Thyroid gland (tissue), 4 donors: ENCODE results near the gene PPARG. TPM values are rescaled to one million over a fixed set of nuclear protein-coding genes. Genes with fewer than 3 reads are reported as not detected.

Experiments used
- DNase-seq, 2 donors: peaks; one replicate each; pipeline ENCODE4 v3.0.0-alpha.2; 2019
- H3K27ac ChIP-seq, 3 donors: fragments of 200-600 bp; sonication (generic); 1 replicate in 2 of 3; 2 replicates in 1 of 3; pipeline ENCODE4 v1.5.1; 2016 to 2019; ENCODE audit warnings: mild to moderate bottlenecking in 1 of 3, moderate library complexity in 1 of 3
- H3K27me3 ChIP-seq: fragments of 200-600 bp; sonication (generic); one replicate; pipeline ENCODE4 v1.5.1; 2019
- H3K36me3 ChIP-seq, 2 donors: fragments of 200-600 bp; sonication (generic); one replicate each; pipeline ENCODE4 v1.5.1; 2016 to 2019
- H3K4me1 ChIP-seq, 2 donors: fragments of 200-600 bp; sonication (generic); one replicate each; pipeline ENCODE4 v1.5.1; 2017 to 2019
- H3K4me3 ChIP-seq, 3 donors: fragments of 200-600 bp; sonication (generic); replicated peaks in 1 of 3; 1 replicate in 2 of 3; 2 replicates in 1 of 3; pipeline ENCODE4 v1.5.1; 2016; ENCODE audit warnings: mild to moderate bottlenecking in 1 of 3
- H3K9me3 ChIP-seq: fragments of 200-600 bp; sonication (generic); one replicate; pipeline ENCODE4 v1.5.1; 2017
- CTCF ChIP-seq, 6 experiments: fragments of 200-600 bp in 3 of 6; fragments of 450-650 bp in 3 of 6; sonication (generic) in 3 of 6; IDR thresholded peaks; one replicate each; pipeline ENCODE4 v1.5.1; 2016 to 2019; ENCODE audit warnings: antibody characterized with exemption in 6 of 6, mild to moderate bottlenecking in 2 of 6, inconsistent platforms in 1 of 6, moderate library complexity in 1 of 6
- POLR2A ChIP-seq, 2 donors: fragments of 450-650 bp; IDR thresholded peaks; one replicate each; pipeline ENCODE4 v1.6.1; 2017; ENCODE audit warnings: antibody characterized with exemption in 2 of 2, mild to moderate bottlenecking in 2 of 2, moderate library complexity in 1 of 2
- WGBS, 2 donors: methylation state at CpG; one replicate each; pipeline ENCODE4 v1.1.5; 2017; 5-methylcytosine and 5-hydroxymethylcytosine counted together
- intact Hi-C: fragments of 100-400 bp; cut with DNase I; formaldehyde crosslinking; loops from one replicate; pipeline ENCODE4 v1.15.1; 2023
- total RNA-seq, 4 donors: library from RNA; depleted of rRNA; stranded (reverse); fragments of >200 nt; gene quantifications; one replicate each; pipeline ENCODE4 v1.2.3, GENCODE V29; 2016

PPARG gene
- total RNA-seq, 4 donors from 2014 or later: 20.0 to 27.3 (median 23.7) TPM

- no peak for DNase-seq
- H3K4me3 ChIP-seq: no peak overlapping the region
- no peaks in the 10 kb centered on the region for H3K9me3 ChIP-seq
- TF ChIP-seq CTCF (IDR thresholded peaks at IDR 0.05) (no peak), POLR2A (IDR thresholded peaks at IDR 0.05) (no peak)
- intact Hi-C loops: no loop called here
- no peak overlapping the region for H3K27ac ChIP-seq
- no peaks in the 10 kb centered on the region for H3K36me3 ChIP-seq
- 92 to 94% methylated on average over 3 of the region's 3 CpGs for WGBS, 2 donors
- H3K27me3 ChIP-seq: no peaks in the 10 kb centered on the region
- H3K4me1 ChIP-seq: peaks cover 10% of the 10 kb centered on the region in 2 donors
Measured at GRCh38 chr3:12357456-12357855, 68.6 kb downstream of the PPARG start.

DNA sequence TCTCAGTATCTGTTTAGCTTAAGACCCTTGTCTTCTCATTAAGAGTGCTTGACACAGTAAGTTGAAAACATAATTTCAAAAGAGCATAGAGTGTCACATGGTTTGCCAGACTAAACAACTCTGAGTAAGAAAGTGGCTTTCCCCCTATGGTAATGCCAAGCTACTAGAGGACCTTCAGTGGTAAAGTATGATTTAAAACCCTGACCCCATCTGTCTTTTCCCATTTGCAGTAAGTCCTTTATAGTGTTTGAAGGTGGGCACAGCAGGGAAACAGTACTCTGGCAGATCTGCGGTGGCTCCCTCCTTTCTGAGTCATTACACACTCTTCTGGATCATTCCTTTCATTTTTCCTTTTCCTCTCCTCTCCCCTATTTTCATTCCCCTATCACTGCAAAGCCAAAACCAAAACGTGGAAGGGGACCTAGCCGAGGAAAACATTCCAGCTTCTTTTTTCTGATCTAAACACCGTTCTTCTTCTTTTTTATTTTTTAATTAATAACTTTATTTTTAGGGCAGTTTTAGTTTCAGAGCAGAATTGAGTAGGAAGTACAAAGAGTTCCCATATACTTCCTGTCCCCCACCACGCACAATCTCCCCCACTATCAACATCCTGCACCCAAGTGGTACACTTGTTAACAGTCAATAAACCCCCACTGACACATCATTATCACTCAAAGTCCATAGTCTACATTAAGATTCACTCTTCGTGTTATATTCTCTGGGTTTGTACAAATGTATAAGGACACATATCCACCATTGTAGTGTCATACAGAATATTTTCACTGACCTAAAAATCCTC is 74.7 kb downstream of the PPARG start:
- WGBS, 2 donors: 62 to 63% methylated on average over 6 of the region's 6 CpGs
- TF ChIP-seq CTCF (IDR thresholded peaks at IDR 0.05) (no peak), POLR2A (IDR thresholded peaks at IDR 0.05) (no peak)

GRCh38 chr3:12367346-12367745 is 78.5 kb downstream of the PPARG start:
- H3K27ac ChIP-seq: no peak overlapping the region
- H3K36me3 ChIP-seq: no peaks in the 10 kb centered on the region
- TF ChIP-seq POLR2A (IDR thresholded peaks at IDR 0.05): no peak
- TF ChIP-seq CTCF (IDR thresholded peaks at IDR 0.05): no peak
- no peak for DNase-seq
- 86 to 87% methylated on average over 3 of the region's 3 CpGs for WGBS, 2 donors
- intact Hi-C loops: no loop called here
- peaks cover 14 to 15% of the 10 kb centered on the region in 2 donors for H3K4me1 ChIP-seq
- H3K9me3 ChIP-seq: no peaks in the 10 kb centered on the region
- no peaks in the 10 kb centered on the region for H3K27me3 ChIP-seq
- no peak overlapping the region for H3K4me3 ChIP-seq

More for the DNA sequence above, 74.7 kb downstream of the PPARG start:
- intact Hi-C loops: no loop called here
- H3K27me3 ChIP-seq: no peaks in the 10 kb centered on the region
- H3K4me3 ChIP-seq: no peak overlapping the region
- H3K36me3 ChIP-seq: no peaks in the 10 kb centered on the region
- no peak for DNase-seq
- H3K4me1 ChIP-seq: peaks cover 6 to 15% of the 10 kb centered on the region in 2 donors
- H3K9me3 ChIP-seq: no peaks in the 10 kb centered on the region
- H3K27ac ChIP-seq: peak overlapping the region in 1 of 3 donors; percentile 11

GRCh38 chr3:12369029-12369428 is 80.2 kb downstream of the PPARG start:
- intact Hi-C loops: no loop called here
- no peak overlapping the region for H3K4me3 ChIP-seq
- TF ChIP-seq CTCF (IDR thresholded peaks at IDR 0.05) (no peak), POLR2A (IDR thresholded peaks at IDR 0.05) (no peak)
- H3K36me3 ChIP-seq: no peaks in the 10 kb centered on the region
- H3K4me1 ChIP-seq: peaks cover 8 to 13% of the 10 kb centered on the region in 2 donors
- WGBS, 2 donors: 95 to 98% methylated on average over 6 of the region's 6 CpGs
- no peak for DNase-seq
- H3K27me3 ChIP-seq: no peaks in the 10 kb centered on the region
- no peaks in the 10 kb centered on the region for H3K9me3 ChIP-seq
- H3K27ac ChIP-seq: no peak overlapping the region

DNA sequence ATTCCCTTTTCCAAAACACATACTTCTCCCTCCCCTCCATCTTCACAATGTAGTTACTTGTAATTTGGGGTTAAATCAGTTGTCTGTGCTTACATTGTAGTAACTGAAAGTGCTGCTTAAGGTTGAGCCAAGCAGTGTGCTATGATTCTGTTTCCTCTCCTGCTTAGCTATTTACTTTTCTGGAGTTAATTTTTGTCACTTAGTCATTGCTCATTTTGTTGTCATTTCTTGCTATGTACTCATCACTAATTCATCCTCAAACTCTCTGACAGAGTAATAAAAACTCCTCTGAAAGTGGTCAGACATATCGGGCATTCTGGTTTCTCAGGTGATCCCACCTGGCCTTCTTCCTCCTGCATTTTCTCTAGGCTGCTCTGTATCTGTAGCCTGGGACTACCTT is 80.7 kb downstream of the PPARG start:
- intact Hi-C loops: no loop called here
- H3K27ac ChIP-seq: no peak overlapping the region
- H3K27me3 ChIP-seq: no peaks in the 10 kb centered on the region
- DNase-seq: no peak
- H3K36me3 ChIP-seq: no peaks in the 10 kb centered on the region
- H3K9me3 ChIP-seq: no peaks in the 10 kb centered on the region
- no peak overlapping the region for H3K4me3 ChIP-seq
- 89 to 93% methylated on average over 1 of the region's 1 CpG for WGBS, 2 donors
- H3K4me1 ChIP-seq: peaks cover 5 to 13% of the 10 kb centered on the region in 2 donors
- TF ChIP-seq CTCF (IDR thresholded peaks at IDR 0.05) (no peak), POLR2A (IDR thresholded peaks at IDR 0.05) (no peak)
